Measurements from ENCODE around the gene CZIB. TPM values are rescaled to one million over a fixed set of nuclear protein-coding genes. Genes with fewer than 3 reads are reported as not detected.

The CZIB gene
- total RNA-seq, 2 experiments from 2014 or later, result 44.6 to 51.4 TPM

DNA sequence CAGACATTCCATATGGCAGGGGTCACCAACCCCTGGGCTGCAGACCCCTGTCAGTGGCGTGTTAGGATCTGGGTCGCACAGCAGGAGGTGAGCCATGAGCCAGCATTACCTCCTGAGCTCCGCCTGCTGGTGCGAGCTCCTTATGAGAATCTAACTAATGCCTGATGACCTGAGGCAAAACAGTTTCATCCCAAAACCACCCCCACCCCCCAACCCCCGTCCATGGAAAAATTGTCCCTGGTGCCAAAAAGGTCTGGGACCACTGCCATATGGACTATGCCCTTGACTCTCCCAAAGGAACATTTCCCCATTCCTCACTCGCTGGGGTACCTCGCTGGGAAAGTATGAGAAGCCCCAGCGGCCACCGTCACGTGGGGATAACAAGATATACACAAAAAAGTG, 30.2 kb downstream of the CZIB start:
- Histone ChIP-seq H3K9me2 (ENCODE audit: insufficient read depth, low read length) (no peaks in the 10 kb centered on the region), H3K27ac (ENCODE audit: low read depth, low read length, poor library complexity, severe bottlenecking) (no peak overlapping the region), H3K79me2 (ENCODE audit: insufficient read depth, low read depth, low read length) (no peaks in the 10 kb centered on the region), H3K36me3 (ENCODE audit: insufficient read depth, low read length) (no peaks in the 10 kb centered on the region), H3K4me3 (ENCODE audit: low read depth, low read length, poor library complexity, severe bottlenecking) (no peak overlapping the region), H3K4me2 (ENCODE audit: low read length) (no peak overlapping the region), H3K4me1 (ENCODE audit: insufficient read depth, low read length, poor library complexity, severe bottlenecking) (peaks cover 3% of the 10 kb centered on the region), H3K9me3 (ENCODE audit: low read length) (no peaks in the 10 kb centered on the region), H4K20me1 (ENCODE audit: insufficient read depth, low read length) (no peaks in the 10 kb centered on the region), H2AFZ (ENCODE audit: low read length) (no peak overlapping the region)
- no TSS peak for BruUV-seq (replicated peaks)
- ChIA-PET POLR2A (no interaction called here), CTCF (ENCODE audit: unreplicated experiment) (interaction anchor here (0.6 kb wide), 1 partner anchor 16 kb away, joined by 3 read pairs; no protein-coding TSS in a partner anchor)
- no peak for DNase-seq (ENCODE audit: low spot score)
- intact Hi-C loops (cut with micrococcal nuclease; ENCODE audit: unreplicated experiment), result no loop called here
- no peak for TF ChIP-seq EZH2phosphoT487 (IDR thresholded peaks at IDR 0.05; ENCODE audit: borderline replicate concordance, low read depth, low read length)
- TF ChIP-seq, protein P1, sequence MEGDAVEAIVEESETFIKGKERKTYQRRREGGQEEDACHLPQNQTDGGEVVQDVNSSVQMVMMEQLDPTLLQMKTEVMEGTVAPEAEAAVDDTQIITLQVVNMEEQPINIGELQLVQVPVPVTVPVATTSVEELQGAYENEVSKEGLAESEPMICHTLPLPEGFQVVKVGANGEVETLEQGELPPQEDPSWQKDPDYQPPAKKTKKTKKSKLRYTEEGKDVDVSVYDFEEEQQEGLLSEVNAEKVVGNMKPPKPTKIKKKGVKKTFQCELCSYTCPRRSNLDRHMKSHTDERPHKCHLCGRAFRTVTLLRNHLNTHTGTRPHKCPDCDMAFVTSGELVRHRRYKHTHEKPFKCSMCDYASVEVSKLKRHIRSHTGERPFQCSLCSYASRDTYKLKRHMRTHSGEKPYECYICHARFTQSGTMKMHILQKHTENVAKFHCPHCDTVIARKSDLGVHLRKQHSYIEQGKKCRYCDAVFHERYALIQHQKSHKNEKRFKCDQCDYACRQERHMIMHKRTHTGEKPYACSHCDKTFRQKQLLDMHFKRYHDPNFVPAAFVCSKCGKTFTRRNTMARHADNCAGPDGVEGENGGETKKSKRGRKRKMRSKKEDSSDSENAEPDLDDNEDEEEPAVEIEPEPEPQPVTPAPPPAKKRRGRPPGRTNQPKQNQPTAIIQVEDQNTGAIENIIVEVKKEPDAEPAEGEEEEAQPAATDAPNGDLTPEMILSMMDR (conservative IDR thresholded peaks at IDR 0.05; ENCODE audit: low read length), result no peak

DNA sequence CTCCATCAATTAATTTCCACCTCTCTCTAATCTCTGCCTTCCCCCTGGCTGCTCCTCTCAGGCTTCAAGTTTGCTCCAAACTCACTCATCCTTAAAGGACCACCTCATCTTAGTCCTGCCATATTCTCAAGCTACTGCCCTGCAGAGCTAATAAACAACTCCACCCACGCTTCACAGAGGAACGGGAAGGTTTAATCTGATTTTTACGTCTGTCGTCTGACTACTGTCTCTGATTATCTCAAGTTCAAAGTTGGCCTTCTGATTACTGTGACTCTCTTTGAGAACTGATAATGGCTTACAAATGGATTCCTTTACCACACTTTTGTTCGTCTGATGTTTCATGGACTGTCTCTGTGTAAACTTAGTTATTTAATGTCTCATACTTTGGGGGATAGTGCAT, 31.4 kb downstream of the CZIB start:
- no peak overlapping the region for H3K27ac ChIP-seq (ENCODE audit: low read depth, low read length, poor library complexity, severe bottlenecking)
- no peaks in the 10 kb centered on the region for H3K36me3 ChIP-seq (ENCODE audit: insufficient read depth, low read length)
- no peak overlapping the region for H2AFZ ChIP-seq (ENCODE audit: low read length)
- no peak for TF ChIP-seq EZH2phosphoT487 (IDR thresholded peaks at IDR 0.05; ENCODE audit: borderline replicate concordance, low read depth, low read length)
- TF ChIP-seq, protein P1 (conservative IDR thresholded peaks at IDR 0.05; ENCODE audit: low read length), result no peak
- ChIA-PET CTCF (ENCODE audit: unreplicated experiment) (no interaction called here), POLR2A (interaction anchor here (0.6 kb wide), 1 partner anchor 789 kb away, joined by 3 read pairs; no protein-coding TSS in a partner anchor)
- H3K79me2 ChIP-seq (ENCODE audit: insufficient read depth, low read depth, low read length), result no peaks in the 10 kb centered on the region
- DNase-seq (ENCODE audit: low spot score), result no peak
- BruUV-seq (replicated peaks), result no TSS peak
- no peak overlapping the region for H3K4me2 ChIP-seq (ENCODE audit: low read length)
- H4K20me1 ChIP-seq (ENCODE audit: insufficient read depth, low read length), result no peaks in the 10 kb centered on the region
- H3K4me3 ChIP-seq (ENCODE audit: low read depth, low read length, poor library complexity, severe bottlenecking), result no peak overlapping the region
- intact Hi-C loops (cut with micrococcal nuclease; ENCODE audit: unreplicated experiment), result no loop called here
- no peaks in the 10 kb centered on the region for H3K9me3 ChIP-seq (ENCODE audit: low read length)
- peaks cover 3% of the 10 kb centered on the region for H3K4me1 ChIP-seq (ENCODE audit: insufficient read depth, low read length, poor library complexity, severe bottlenecking)
- H3K9me2 ChIP-seq (ENCODE audit: insufficient read depth, low read length), result no peaks in the 10 kb centered on the region

DNA sequence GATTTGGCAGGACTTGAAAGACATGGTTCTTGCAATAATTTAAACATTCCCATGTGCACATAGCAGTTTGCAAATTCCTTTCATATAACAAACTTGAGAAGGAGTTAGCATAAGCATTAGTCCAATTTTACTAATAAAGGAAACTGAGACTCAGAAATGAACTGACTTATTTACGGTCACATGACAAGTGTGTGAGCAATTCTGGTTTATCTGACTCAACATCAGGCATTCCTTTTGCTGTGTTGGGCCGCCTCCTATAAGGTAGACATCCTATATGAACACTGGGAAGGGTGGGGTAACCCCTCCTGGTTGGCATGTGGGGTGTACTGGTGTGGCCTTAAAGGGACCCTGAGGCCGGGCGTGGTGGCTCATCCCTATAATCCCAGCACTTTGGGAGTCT, 32.3 kb downstream of the CZIB start:
- H4K20me1 ChIP-seq (ENCODE audit: insufficient read depth, low read length), result no peaks in the 10 kb centered on the region
- BruUV-seq (replicated peaks), result no TSS peak
- no peak overlapping the region for H3K4me3 ChIP-seq (ENCODE audit: low read depth, low read length, poor library complexity, severe bottlenecking)
- ChIA-PET POLR2A (no interaction called here), CTCF (ENCODE audit: unreplicated experiment) (no interaction called here)
- H3K9me3 ChIP-seq (ENCODE audit: low read length), result no peaks in the 10 kb centered on the region
- H3K27ac ChIP-seq (ENCODE audit: low read depth, low read length, poor library complexity, severe bottlenecking), result no peak overlapping the region
- H3K36me3 ChIP-seq (ENCODE audit: insufficient read depth, low read length), result no peaks in the 10 kb centered on the region
- H3K79me2 ChIP-seq (ENCODE audit: insufficient read depth, low read depth, low read length), result no peaks in the 10 kb centered on the region
- DNase-seq (ENCODE audit: low spot score), result no peak
- TF ChIP-seq, protein P1 (conservative IDR thresholded peaks at IDR 0.05; ENCODE audit: low read length), result no peak
- no peak for TF ChIP-seq EZH2phosphoT487 (IDR thresholded peaks at IDR 0.05; ENCODE audit: borderline replicate concordance, low read depth, low read length)
- intact Hi-C loops (cut with micrococcal nuclease; ENCODE audit: unreplicated experiment), result no loop called here
- H3K9me2 ChIP-seq (ENCODE audit: insufficient read depth, low read length), result no peaks in the 10 kb centered on the region
- no peak overlapping the region for H2AFZ ChIP-seq (ENCODE audit: low read length)
- H3K4me2 ChIP-seq (ENCODE audit: low read length), result no peak overlapping the region
- peaks cover 3% of the 10 kb centered on the region for H3K4me1 ChIP-seq (ENCODE audit: insufficient read depth, low read length, poor library complexity, severe bottlenecking)
